ENCODE measurements around the gene EDIL3. TPM values are rescaled to one million over a fixed set of nuclear protein-coding genes. Genes with fewer than 3 reads are reported as not detected.

The EDIL3 gene
- total RNA-seq, 4 donors from 2014 or later = 14.8 to 29.0 (median 20.2) TPM

DNA sequence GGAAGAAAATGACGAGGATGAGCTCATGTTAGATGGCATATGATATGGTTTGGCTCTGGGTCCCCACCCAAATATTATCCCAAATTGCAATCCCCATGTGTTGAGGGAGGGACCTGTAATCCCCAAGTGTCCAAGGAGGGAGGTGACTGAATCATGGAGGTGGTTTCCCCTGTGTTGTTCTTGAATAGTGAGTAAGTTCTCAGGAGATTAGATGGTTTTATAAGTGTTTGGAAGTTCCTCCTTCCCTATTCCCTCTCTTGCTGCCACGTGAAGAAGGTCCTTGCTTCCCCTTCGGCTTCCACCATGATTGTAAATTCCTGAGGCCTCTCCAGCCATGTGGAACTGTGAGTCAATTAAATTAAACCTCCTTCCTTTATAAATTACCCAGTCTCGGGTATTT lies 10.1 kb downstream of the EDIL3 start:
- 84 to 85% methylated on average over 4 of the region's 4 CpGs for WGBS, 2 donors
- intact Hi-C loops (cut with DNase I; ENCODE audit: low total_unique reads) = no loop called here
- no peak for TF ChIP-seq POLR2A (IDR thresholded peaks at IDR 0.05)
- no peak for TF ChIP-seq CTCF (IDR thresholded peaks at IDR 0.05)
- no peak for DNase-seq (ENCODE audit: low spot score in 2 of 2)
- H3K4me3 ChIP-seq (ENCODE audit: low read depth, poor library complexity, severe bottlenecking) = no peak overlapping the region

GRCh38 chr5:84373506-84373905 lies 11.2 kb downstream of the EDIL3 start:
- DNase-seq (ENCODE audit: low spot score in 2 of 2) = no peak
- WGBS, 2 donors = 83 to 85% methylated on average over 2 of the region's 2 CpGs
- H3K4me3 ChIP-seq (ENCODE audit: low read depth, poor library complexity, severe bottlenecking) = no peak overlapping the region
- intact Hi-C loops (cut with DNase I; ENCODE audit: low total_unique reads) = no loop called here
- TF ChIP-seq POLR2A (IDR thresholded peaks at IDR 0.05) (no peak), CTCF (IDR thresholded peaks at IDR 0.05) (no peak)

DNA sequence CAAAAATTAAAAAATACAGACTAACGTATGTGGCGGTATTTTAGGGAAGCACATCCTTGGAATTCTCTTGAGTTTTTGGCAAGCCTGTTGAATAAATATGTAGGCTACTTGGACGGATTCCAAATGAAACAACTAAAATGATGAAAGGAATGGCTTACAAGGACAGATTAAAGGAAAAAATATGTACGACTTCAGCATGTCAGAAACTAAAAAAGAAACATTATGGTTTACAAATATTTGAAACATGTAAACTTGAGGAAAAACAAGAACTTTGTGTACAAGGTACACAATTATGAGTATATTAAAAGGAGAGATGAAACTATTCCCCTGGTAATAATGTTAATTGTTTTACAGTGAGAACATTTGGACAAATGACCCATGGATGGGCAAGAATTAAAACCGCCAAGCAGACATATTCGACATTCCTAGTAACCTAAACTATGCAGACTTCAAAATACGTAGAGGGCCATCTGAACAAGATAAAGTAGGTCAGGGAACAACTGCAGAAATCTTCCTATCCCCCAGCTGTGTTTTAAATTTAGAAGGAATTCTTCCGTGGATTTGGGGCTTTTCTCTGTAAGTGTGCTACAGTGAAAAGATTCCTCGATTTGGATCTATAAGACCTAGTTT lies 12.5 kb downstream of the EDIL3 start:
- WGBS, 2 donors = 55 to 62% methylated on average over 9 of the region's 9 CpGs
- no peak for DNase-seq (ENCODE audit: low spot score in 2 of 2)
- no peak overlapping the region for H3K4me3 ChIP-seq (ENCODE audit: low read depth, poor library complexity, severe bottlenecking)
- intact Hi-C loops (cut with DNase I; ENCODE audit: low total_unique reads) = no loop called here
- TF ChIP-seq POLR2A (IDR thresholded peaks at IDR 0.05) = no peak
- TF ChIP-seq CTCF (IDR thresholded peaks at IDR 0.05) = no peak

DNA sequence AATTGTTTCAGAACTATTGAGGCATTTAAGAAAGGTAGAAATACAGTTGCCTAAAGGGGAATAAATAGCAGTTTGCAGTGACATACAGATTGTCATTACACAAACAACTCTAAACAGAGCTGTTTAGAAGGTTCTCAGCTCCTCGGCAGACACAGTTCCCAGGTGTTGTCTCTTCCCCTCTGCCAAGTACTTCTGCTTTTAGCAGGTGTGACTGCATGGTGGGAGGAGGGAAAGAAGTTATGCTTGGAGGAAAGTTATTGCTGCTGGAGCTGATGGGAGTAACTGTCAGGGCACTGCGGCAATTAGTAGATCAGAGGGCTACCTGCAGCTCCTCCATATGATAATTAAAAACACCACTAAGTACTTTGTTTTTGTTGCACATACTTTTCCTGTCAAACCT lies 14.5 kb downstream of the EDIL3 start:
- intact Hi-C loops (cut with DNase I; ENCODE audit: low total_unique reads) = no loop called here
- TF ChIP-seq POLR2A (IDR thresholded peaks at IDR 0.05) (no peak), CTCF (IDR thresholded peaks at IDR 0.05) (no peak)
- WGBS, 2 donors = 31 to 34% methylated on average over 2 of the region's 2 CpGs
- no peak overlapping the region for H3K4me3 ChIP-seq (ENCODE audit: low read depth, poor library complexity, severe bottlenecking)
- DNase-seq (ENCODE audit: low spot score in 2 of 2) = no peak

- no peak overlapping the region for H3K4me3 ChIP-seq (ENCODE audit: low read depth, poor library complexity, severe bottlenecking)
- WGBS, 2 donors = 45 to 62% methylated on average over 2 of the region's 2 CpGs
- no peak for TF ChIP-seq CTCF (IDR thresholded peaks at IDR 0.05)
- no peak for TF ChIP-seq POLR2A (IDR thresholded peaks at IDR 0.05)
- intact Hi-C loops (cut with DNase I; ENCODE audit: low total_unique reads) = no loop called here
- no peak for DNase-seq (ENCODE audit: low spot score in 2 of 2)
These were observed 20.6 kb downstream of the EDIL3 start for GRCh38 chr5:84364043-84364442.

DNA sequence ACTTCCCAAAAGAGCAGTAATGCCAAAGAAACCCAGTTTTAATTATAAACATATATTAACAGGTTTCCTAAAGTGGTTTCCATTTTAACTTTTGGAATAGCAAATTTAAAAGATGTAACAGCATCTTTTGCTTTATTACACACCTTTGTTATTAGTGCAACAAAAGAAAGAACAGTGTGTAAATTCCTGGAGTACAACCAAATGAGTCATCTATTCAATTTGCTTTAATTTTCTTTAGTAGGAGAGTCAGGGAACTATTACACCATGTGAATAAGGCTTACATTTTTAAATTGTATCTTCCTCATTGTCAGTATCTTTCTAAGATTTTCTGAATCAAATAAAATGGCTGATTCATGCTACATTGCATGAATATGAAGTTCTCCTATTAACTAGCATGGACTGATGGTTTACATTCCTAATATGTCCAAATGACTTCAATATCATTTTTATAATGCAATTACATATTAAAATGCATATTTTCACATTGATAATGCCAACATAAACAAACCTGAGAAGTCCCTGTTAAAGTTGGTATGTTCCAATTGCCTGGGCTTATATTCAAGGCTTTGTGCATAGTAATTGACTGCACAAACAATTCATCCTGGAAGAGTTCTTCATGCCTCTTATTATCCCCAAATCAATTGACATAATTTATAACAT lies 22.5 kb downstream of the EDIL3 start:
- TF ChIP-seq CTCF (IDR thresholded peaks at IDR 0.05) (no peak), POLR2A (IDR thresholded peaks at IDR 0.05) (no peak)
- intact Hi-C loops (cut with DNase I; ENCODE audit: low total_unique reads) = no loop called here
- DNase-seq (ENCODE audit: low spot score in 2 of 2) = no peak
- no peak overlapping the region for H3K4me3 ChIP-seq (ENCODE audit: low read depth, poor library complexity, severe bottlenecking)

Measured in lower leg skin (tissue), 4 donors.